Activated T-helper 1 cell treated with Interleukin-2 at 50 U/mL for 16 hours (primary cell): ENCODE measurements around the gene LSAMP.

Experiments used
- DNase-seq: peaks from one replicate; pipeline ENCODE4 v3.0.0-alpha.2; 2020; ENCODE audit warnings: low read depth

LSAMP gene

DNA sequence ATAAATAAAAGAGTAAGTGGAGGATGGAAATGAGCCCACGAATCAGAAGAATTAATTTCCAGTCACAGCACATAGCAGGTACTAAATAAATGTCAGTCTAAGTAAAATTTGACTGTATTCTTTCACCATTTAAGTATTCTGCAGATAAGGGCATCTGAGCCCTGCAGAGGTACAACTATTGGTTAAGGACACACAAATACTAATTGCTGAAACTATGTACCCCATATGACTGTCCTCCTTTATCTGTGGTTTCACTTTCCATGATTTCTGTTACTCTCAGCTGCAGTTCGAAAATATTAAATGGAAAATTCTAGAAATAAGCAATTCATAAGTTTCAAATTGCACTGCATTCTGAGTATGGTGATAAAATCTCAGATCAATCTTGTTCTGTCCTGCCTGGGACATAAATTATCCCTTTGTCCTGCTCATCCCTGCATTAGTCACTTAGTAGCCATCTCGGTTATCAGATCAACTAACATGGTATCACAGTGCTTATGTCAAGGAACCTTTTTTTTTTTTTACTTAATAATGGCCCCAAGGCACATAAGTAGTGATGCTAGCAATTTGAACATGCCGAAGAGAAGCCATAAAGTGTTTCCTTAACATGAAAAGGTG, 95.1 kb downstream of the LSAMP start:
- DNase-seq: no peak

DNA sequence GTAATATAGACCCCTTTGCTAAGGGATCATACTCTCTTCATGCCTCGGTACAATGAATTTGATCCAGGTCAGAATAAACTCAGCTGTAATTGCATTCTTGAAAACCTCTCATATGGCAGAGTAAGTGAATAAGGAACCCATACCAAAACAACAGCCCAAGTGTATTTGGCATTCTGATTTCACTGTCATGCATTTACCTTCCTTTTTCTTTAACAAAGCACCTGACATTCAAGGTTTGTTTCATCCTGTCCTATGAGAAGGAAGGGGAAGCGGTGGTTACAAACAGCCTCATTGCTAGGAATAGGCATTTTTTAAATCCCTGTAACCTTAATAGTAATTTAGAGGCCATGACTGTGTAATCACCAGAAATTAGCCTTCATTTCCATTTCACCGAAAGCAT, 97.1 kb downstream of the LSAMP start:
- DNase-seq: no peak

DNA sequence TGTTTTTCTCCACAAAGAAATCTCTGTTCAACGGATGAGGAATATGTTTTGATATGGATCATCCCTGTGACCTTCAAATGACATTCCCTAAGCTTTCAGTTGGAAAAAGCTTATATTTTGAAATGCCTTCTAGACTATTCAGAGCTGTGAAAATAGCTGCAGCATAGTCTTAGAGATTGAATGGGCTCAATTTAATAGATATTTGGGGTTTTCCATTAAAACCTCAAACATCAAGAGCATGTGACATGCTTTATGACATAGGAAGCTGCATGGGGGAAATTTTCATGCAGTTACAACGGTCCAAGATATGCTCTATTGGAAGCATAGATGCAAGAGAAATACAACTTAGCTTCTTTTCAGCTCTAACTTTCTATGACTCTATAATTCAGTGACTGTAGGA, 102.8 kb downstream of the LSAMP start:
- no peak for DNase-seq

DNA sequence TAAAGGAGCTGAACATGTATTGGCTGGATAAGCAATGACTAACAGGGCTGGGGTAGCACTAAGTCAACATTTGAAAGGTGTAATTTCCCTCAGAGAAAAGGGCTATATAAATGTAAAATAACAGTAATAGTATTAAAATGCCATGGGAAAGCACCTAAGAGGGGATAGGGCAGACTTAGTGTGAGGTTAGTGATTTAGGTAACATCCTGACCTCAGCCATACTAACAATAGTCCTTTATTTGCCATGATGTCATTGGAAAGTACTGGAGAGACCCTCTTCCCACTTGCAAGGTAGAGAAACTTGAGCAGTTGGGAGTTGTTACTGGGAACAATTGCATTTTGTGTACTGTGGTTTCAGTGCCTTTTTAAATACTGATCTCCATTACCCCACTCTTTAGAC, 103.4 kb downstream of the LSAMP start:
- DNase-seq: no peak

DNA sequence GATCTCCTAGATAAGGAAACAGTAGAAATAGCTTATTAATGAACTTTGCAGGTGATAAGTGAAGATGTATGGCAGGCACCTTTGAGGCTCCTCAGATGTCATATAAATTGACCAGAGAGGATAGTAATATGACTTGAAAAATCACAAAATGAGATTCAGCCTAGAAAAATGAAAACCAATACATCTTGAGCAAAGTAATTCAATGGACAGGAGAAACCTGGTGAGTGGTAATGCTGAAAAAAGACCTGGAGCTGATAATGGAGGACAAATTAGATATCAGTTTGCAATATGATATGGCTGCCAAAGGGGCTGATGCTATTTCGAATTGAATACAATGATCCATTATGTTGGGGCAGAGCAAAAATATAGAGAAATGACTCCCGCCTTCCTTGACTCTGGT, 103.9 kb downstream of the LSAMP start:
- no peak for DNase-seq

DNA sequence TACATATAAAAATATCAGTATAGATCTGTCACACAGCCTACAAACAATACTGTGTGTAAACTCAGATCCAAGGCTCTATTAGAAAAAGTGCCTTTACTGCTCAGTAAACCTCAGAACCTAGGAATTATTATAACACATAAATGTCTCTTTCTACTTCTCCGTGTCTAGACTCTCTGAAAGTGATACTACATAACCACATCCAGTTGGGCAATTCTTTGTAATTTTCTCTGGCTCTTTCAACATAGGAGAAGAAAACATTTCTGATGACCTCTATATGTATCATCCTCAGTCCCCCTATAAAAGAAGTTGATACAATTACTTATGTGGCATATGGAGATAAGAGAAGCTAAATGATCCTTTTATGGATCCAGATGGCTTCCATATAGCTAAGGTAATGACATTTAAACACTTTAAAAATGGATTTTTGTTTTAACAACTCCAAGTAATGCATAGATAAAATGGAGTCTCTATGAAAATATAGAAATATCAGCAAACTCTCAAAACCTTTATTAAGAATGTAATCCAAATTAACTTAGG, 104.5 kb downstream of the LSAMP start:
- DNase-seq: no peak

DNA sequence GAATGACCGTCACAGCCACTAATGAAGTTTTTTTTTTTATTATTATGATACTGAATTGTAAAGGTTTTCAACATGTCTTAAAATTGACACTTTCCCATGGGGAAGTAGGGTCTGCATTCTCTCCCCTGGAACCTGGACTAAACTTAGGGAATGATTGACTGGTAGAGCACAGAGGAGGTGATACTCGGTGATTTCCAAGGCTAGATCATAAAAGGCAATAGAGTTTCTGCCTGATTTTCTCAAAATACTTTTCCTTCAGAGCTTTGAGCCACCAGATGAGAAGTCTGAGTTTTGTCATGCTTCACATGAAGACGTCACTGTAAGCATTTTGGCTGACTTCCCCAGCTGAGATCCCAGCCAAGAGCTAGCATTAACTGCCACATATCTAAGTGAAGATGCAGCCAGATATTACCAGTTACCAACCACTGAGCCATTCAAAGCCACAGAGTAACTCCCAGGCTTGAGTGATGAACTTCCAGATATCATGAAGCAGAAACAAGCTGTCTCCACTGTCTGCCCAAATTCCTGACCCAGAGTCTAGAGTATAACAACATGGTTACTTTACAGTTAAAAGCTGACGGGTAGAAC, 105.8 kb downstream of the LSAMP start:
- DNase-seq: no peak

DNA sequence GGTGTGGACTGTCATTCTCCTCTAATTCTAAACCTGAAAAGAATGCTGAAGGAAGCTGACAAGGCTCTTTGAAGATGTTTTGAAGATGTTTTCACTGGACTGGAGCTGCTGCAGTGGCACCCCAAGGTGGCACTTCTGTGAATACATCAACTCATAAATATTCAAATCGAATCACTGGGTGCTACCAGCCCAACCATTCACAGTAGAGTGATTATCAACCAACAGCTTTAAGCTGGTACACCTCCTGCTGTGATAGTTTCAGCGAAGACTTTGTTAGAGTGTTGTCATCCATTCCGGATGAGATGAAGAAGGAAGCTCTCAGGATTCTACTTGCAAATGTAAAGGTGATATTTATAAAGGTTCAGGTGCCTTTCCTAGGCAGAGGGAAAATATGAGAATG, 106.6 kb downstream of the LSAMP start:
- no peak for DNase-seq

DNA sequence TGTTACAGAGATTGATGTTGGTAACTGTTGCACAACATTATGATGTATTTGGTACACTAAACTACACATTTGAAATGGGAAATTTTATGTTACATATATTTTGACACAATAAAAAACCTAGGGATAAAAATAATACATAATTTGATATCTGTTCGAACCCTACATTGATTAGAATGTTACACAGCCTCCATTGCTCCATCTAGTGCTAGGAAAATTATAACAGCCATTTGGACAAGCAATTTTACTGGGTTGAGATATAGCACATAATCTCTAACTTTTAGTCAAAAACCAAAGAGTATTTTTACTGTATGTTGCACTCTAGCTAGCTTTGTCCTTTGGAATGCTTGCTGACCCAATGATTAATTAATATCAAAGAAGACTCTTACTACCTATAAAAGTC, 108.1 kb downstream of the LSAMP start:
- no peak for DNase-seq

DNA sequence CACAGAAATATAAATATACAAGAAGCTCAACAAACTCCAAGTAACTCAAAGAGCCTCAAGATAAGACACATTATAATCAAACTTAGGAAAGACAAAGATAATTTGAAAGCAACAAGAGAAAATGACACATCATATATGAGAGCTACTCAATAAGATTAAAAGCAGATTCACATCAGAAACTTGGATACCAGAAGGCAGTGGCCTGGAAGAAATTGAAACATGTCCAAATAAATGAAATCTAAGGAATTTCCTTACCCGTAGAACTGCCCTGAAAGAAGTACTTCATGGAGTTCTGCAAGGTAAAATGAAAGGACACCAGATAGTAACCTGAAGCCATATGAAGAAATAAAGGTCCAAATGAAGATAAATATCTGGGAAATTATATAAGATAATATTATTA, 113.9 kb downstream of the LSAMP start:
- no peak for DNase-seq

DNA sequence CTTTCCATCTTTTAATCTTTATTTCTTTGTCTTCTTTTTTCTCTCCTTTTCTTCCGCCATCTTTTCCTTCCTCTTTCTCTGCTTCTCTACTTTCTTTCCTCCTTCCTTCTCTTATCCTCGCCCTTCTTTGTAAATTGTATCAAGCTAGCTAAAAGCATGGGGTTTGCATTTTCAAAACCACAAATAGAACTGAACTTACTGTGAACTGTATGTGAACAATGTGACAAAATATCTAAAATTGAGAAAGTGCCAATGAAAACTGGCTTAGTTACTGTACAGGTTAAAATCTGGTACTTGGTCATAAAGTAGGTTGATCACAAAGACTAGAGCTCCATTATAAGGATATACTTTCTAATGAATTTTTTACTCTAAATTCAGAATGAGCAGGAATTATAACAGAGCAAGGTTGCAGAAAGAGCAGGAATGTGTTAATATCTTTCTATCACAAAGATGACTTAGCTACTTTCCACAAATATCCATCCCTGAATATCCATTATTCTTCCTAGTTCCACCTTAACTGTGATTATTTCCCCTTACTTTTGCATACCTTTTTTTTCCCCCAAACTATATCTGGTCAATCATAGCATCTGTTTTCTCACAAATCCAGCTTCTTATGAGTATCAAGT, 122.4 kb downstream of the LSAMP start:
- no peak for DNase-seq

DNA sequence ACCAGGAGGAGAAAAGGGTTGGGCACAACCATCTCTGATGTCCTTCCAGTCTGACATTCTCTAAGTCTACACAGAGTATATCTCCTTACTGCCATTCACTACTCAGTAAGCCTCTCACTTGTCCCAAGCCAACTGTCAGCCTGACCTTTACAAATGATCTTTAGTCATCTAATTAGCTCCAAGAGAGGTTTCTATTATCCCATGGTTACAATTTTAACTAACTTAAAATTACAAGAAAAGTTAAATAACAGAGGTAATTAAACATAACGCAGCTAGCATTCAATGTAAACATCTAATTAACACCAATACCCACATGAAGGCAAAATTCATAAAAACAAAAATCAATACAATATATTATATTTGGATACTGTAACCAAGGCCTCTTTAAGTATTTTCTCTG, 126.9 kb downstream of the LSAMP start:
- DNase-seq: no peak

DNA sequence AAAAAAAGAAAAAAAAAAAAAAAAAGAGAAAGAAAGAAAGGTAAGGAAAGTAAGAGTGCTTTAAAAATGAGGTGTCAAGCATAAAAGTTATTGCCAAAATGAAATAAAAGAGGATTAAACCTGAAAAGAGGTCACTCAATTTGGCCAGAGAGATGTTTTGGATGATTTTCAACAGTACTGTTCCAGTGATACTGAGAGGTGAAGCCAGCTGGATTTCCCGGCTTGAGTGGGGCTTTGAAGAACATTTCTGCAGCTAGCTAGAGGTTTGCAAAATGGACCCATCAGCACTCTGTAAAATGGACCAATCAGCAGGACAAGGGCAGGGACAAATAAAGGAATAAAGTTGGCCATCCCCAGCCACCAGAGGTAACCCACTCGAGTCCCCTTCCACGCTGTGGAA, 128.5 kb downstream of the LSAMP start:
- DNase-seq: no peak

DNA sequence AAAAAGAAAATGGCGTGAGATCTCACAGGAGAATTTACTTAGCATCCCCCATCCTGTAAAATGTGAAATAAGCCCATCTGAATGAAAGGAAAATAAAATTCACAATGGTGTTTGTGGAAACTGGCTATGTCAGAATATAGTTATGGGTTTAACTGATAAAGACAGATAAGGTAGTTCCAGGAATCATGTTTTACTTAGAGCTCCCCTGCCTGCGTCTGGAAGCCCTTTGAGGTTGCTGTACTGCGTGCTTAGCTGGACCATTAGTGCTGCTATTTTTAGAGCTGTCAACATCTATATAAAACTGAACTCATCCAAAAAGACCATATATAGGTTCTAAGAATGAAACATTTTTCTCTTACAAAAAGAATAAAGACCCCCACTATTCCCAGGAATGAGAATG, 130.8 kb downstream of the LSAMP start:
- DNase-seq: no peak

DNA sequence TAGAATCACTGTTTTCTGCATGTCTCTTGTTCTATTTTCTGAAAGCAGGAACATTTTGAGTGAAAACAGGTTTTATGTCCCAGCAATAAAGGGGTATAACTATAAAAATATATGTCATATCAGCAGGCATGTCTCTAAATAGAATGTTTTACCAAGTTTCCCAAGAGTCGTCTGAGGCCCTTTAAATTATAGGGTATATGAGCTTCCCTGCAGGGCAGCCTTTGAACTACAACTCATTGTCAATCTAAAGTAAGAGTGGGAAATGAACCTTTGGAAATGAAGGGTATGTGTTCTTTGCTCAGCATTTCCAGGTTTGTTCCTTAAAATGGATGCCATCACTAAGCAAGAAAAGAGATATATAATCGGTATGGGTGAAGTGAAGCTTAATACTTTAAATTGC, 138.6 kb downstream of the LSAMP start:
- no peak for DNase-seq

DNA sequence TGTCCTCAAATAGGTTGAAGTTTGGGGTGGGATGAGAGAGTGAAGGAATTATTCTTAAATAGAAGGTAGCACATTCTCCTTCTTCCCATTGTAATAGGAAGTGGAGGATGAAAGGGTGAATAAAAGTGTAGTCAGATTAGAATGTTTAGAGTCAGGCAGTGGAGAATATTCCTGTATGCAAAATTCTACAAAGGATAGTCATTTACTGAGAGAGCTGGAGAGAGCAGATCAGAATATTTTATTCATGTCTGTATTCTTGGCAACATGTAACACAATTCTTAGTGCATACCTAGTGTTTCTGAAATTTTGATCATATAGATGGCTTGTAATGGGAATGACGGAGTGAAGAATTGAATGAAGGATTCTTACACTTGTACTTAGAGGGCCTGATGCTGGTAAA, 139.1 kb downstream of the LSAMP start:
- no peak for DNase-seq

DNA sequence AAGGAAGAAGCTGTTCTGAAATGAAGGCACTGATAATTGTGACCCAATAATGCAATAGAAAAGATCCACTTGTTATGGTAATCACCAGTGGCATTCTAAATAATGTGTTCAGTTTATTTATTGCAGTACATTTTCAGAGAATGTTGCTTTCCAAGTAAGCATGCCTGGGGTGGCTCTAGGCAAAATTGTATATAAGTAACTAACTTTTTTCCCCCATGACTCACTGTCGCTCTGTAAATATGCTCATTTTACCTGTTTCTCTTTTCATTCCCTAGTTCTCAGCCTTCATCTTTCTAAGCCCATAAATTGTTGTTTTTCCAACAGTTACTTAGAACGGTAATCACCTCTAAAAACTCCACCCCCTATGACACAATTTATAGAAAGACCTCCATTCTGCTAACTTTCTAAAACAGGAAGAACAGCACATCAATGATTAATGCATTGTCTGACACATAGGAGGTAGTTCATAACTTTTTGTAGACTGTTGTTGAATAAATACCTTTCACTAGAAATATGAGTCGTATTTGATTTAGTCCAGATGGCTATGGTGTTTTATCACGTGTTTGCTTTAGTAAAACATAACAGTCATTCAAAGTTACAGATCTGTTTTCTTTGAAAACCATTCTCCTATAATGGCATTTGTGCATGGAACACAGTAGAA, 143.1 kb downstream of the LSAMP start:
- DNase-seq: no peak

DNA sequence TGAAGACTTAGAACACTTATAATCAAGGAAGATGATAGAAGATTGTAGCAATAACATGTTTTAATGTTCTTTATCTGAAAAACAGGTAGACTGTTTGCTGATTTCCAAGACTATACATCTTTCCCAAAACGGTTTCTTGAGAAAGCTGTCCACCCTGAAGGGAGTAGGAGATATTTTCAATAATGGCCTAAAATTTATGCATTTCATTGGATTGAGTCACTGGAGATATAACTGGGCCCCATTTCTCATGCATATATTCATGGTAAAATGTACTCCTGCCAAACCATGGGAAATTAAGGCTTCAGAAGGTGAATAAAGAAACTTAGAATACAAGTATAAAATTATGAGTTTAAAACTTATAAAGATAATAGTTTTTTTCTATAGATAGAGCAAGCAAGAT, 143.9 kb downstream of the LSAMP start:
- no peak for DNase-seq

DNA sequence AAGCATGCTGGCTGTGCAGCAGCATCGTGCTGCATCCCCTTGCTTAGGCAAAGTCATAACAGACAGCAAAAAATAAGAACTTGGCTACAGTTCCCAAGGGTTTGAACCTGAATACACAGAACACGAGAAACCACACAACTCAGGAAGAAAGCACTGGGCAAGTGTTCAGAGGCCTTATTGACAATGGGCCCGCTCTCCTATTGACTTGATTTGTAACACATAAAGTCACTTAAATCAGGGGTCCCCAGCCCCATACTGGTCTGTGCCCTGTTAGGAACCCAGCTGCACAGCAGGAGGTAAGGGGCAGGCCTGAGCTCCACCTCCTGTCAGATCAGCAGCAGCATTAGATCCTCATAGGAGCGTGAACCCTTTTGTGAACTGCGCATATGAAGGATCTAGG, 145.1 kb downstream of the LSAMP start:
- DNase-seq: no peak

DNA sequence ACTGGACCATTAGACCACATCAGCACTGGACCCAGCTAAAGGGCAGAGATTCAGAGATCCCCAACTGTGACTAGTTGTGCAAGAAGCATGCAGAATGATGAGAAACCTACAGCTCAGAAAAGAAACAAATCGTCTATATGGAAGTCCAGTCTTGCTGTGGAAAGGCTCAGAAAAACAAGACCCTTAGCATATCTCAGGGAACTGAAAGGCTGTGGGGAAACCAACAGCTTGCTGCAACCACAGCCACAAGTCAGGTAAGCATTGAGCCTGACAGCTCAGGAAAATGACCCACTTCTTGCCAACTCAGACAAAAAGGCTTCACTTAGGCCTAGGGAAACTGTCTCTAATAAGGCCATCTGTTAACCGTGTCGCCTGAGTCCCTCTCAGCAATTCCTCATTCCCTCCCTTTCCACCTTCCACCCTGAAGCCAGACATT, 145.6 kb downstream of the LSAMP start:
- no peak for DNase-seq

DNA sequence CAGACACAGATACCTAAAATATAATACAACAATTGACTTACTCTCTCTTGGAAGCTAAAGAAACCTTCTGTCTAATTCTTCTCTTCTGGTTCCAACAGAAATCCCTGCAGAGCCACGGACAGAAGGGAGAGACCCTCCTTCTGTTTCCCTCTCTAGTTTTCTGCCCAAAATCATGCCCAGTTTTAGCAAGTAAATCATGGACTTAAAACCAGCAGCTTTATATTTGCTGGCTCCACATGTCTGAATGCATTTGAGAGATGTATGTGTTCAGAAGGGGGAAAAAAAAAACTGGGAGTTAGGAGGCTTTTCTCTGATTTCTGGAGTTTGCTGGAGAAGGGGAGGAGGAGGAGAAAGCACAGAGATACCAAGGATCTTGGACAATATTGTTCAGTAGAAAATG, 147.1 kb downstream of the LSAMP start:
- DNase-seq: no peak

DNA sequence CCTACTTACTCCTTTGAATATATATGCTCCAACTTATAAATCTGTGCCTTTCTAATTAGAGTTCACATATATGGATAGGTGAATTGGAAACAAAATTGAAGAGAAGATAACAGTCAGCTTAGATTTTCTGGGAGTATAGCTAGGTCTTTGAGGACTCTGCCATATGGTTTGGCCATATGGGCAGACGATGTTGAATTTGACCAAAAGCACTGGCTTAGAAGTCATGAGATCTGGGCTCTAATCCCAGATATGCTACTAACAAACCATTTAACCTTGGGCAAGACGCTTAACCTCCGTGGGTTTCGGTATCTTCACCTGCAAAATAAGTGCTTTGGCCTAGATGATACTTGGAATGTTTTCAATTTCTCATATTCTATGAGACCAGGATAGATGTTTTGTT, 154.1 kb downstream of the LSAMP start:
- DNase-seq: no peak

DNA sequence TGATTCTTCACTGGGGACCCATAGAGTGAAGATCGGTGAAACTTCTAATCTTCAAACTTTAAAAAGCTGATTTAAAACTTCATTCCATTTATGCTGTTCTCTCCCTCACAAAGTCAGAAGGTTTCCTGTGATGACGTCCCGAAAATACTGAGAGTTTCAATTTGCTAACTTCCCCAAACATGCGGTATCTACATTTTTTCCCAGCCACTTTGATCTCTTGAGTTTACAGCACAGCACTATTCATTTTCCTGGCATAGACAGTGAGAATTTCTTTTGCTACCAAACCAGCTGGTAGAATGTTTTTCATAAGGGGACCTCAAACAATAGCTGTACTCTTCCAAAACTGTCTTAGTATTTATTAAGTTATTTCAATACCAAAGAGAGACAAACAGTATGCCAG, 156.8 kb downstream of the LSAMP start:
- no peak for DNase-seq
